Caco-2 (cell line): ENCODE data around the gene BAHD1. TPM values are rescaled to one million over a fixed set of nuclear protein-coding genes. Genes with fewer than 3 reads are reported as not detected.

ENCODE experiments used
- BruUV-seq: library from RNA; stranded (reverse); fragments of 400-500 nt; replicated peaks from 2 replicates; lab custom pipeline; 2021; lab: Mats Ljungman, UMichigan
- CTCF ChIA-PET: fragments of 300-600 bp; sonication (Branson Sonifier 250); formaldehyde crosslinking; loops from one replicate; lab custom pipeline; 2022; ENCODE audit warnings: antibody characterized with exemption; lab: Charles Lee
- POLR2A ChIA-PET: fragments of 300-600 bp; sonication (Branson Sonifier 250); formaldehyde crosslinking; loops from one replicate; lab custom pipeline; 2022; ENCODE audit warnings: antibody characterized with exemption; lab: Charles Lee
- DNase-seq, 2 experiments: peaks; one replicate each; pipeline versions ENCODE4 v3.0.0 to v3.0.0-alpha.2; 2020 to 2022
- H3K27me3 ChIP-seq: replicated peaks from 2 replicates; pipeline ENCODE4 v1.6.0; 2011; ENCODE audit warnings: low read length; ENCODE audit not compliant: control insufficient read depth, insufficient read depth
- H3K36me3 ChIP-seq: 2 replicates; pipeline ENCODE4 v1.5.1; 2011; ENCODE audit warnings: low read length; ENCODE audit not compliant: control insufficient read depth, insufficient read depth
- H3K4me1 ChIP-seq: fragments of 250-450 bp; sonication (Bioruptor Pico); 2 replicates; pipeline ENCODE4 v1.5.1; 2020; ENCODE audit warnings: mild to moderate bottlenecking
- H3K4me3 ChIP-seq: 2 replicates; pipeline ENCODE4 v1.5.1; 2011; ENCODE audit warnings: low read depth, mild to moderate bottlenecking, control low read depth, low read length
- H3K9me3 ChIP-seq: fragments of 250-450 bp; sonication (Bioruptor Pico); 2 replicates; pipeline ENCODE4 v1.5.1; 2020; ENCODE audit warnings: mild to moderate bottlenecking, moderate library complexity
- H3K27ac Mint-ChIP-seq: one replicate; pipeline ENCODE4 v1.8.0; 2022; ENCODE audit warnings: mixed read lengths; ENCODE audit not compliant: unreplicated experiment
- H3K27me3 Mint-ChIP-seq: one replicate; pipeline ENCODE4 v1.8.0; 2022; ENCODE audit warnings: mixed read lengths; ENCODE audit not compliant: insufficient read depth, unreplicated experiment
- H3K36me3 Mint-ChIP-seq: one replicate; pipeline ENCODE4 v1.8.0; 2022; ENCODE audit warnings: mild to moderate bottlenecking, mixed read lengths; ENCODE audit not compliant: insufficient read depth, unreplicated experiment
- H3K4me1 Mint-ChIP-seq: one replicate; pipeline ENCODE4 v1.8.0; 2022; ENCODE audit warnings: low read depth, mixed read lengths; ENCODE audit not compliant: unreplicated experiment
- H3K4me3 Mint-ChIP-seq: one replicate; pipeline ENCODE4 v1.8.0; 2022; ENCODE audit warnings: mild to moderate bottlenecking, moderate library complexity, mixed read lengths; ENCODE audit not compliant: unreplicated experiment
- H3K9me3 Mint-ChIP-seq: one replicate; pipeline ENCODE4 v1.8.0; 2022; ENCODE audit warnings: mixed read lengths; ENCODE audit not compliant: unreplicated experiment
- CTCF ChIP-seq, 2 experiments: fragments of 200-600 bp in 1 of 2; IDR thresholded peaks; 1 replicate in 1 of 2; 2 replicates in 1 of 2; pipeline versions ENCODE4 v1.5.1 to v1.8.0; 2011 to 2022; ENCODE audit warnings: antibody characterized with exemption in 1 of 2, control low read depth in 1 of 2, inconsistent platforms in 1 of 2, low read depth in 1 of 2, low read length in 1 of 2, mild to moderate bottlenecking in 1 of 2, moderate library complexity in 1 of 2; ENCODE audit not compliant: insufficient read depth in 1 of 2, severe bottlenecking in 1 of 2, unreplicated experiment in 1 of 2
- intact Hi-C: fragments of 100-400 bp; cut with micrococcal nuclease; formaldehyde crosslinking; loops from one replicate; pipeline ENCODE4 v1.10.0; 2022; ENCODE audit not compliant: unreplicated experiment
- total RNA-seq: library from RNA; stranded (reverse); gene quantifications from 2 replicates; pipeline ENCODE4 v1.2.3, GENCODE V29; 2022

Gene BAHD1
- total RNA-seq, 1 experiment from 2014 or later: 28.1 TPM

GRCh38 chr15:40410476-40410875 lies 30.3 kb upstream of the BAHD1 start:
- Mint-ChIP-seq H3K9me3 (no peaks in the 10 kb centered on the region), H3K4me1 (no peaks in the 10 kb centered on the region), H3K27ac (no peak overlapping the region), H3K27me3 (no peaks in the 10 kb centered on the region), H3K4me3 (no peak overlapping the region), H3K36me3 (peaks cover 47% of the 10 kb centered on the region)
- ChIA-PET POLR2A (no interaction called here), CTCF (interaction anchor here (1.6 kb wide), 1 partner anchor 87 kb away, joined by 5 read pairs; the partner anchor contains the start of gene INAFM2)
- intact Hi-C loops: no loop called here
- DNase-seq: no peak
- Histone ChIP-seq H3K27me3 (no peaks in the 10 kb centered on the region), H3K36me3 (peaks cover 2% of the 10 kb centered on the region), H3K4me1 (0 out of 2 replicates have a peak, but pooled peaks cover 5% of the 10 kb centered on the region), H3K9me3 (no peaks in the 10 kb centered on the region), H3K4me3 (no peak overlapping the region)
- BruUV-seq: no TSS peak
- TF ChIP-seq CTCF (IDR thresholded peaks at IDR 0.05; ENCODE audit: insufficient read depth in 1 of 2, low read depth in 1 of 2, low read length in 1 of 2, severe bottlenecking in 1 of 2, unreplicated experiment in 1 of 2): no peak

DNA sequence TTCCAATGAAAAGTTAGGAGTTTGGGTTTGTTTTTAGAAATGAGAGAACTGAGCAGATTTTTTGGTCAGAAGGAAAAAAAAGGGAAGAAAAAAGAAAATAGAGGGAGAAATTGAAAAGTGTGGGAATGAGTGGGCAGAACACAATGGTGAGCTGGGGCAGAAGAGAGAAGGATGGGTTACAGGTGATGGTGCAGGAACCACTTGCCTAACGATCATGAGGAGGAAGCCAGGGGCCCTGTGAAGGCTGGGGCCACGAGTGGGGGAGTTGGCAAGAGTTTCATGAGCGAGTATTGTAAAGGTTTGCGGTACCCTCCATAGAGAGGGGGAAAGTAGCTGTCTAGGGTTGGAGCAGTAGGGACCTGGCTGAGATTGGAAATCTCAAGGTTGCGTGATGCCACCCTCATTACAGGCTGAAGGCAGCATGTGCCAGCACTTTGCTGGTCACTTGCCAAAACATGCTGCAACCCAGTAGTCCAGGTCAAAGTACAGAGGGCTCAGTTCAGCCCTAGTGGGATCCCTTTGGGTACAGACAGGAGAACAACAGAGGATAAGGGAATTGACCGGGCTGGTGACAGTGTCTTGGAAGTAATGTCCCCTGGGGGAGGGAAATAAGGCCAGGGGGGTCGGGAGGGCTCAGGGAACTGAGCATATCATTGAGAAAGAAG lies 28.5 kb upstream of the BAHD1 start:
- H3K36me3 ChIP-seq: peaks cover 2% of the 10 kb centered on the region
- CTCF ChIA-PET: no interaction called here

GRCh38 chr15:40413036-40413435 lies 27.7 kb upstream of the BAHD1 start:
- Histone ChIP-seq H3K4me1 (no peaks in the 10 kb centered on the region), H3K4me3 (no peak overlapping the region), H3K27me3 (no peaks in the 10 kb centered on the region), H3K36me3 (peaks cover 2% of the 10 kb centered on the region), H3K9me3 (no peaks in the 10 kb centered on the region)
- TF ChIP-seq CTCF (IDR thresholded peaks at IDR 0.05; ENCODE audit: insufficient read depth in 1 of 2, low read depth in 1 of 2, low read length in 1 of 2, severe bottlenecking in 1 of 2, unreplicated experiment in 1 of 2): no peak
- Mint-ChIP-seq H3K4me1 (no peaks in the 10 kb centered on the region), H3K27ac (no peak overlapping the region), H3K9me3 (no peaks in the 10 kb centered on the region), H3K4me3 (no peak overlapping the region), H3K27me3 (no peaks in the 10 kb centered on the region), H3K36me3 (peaks cover 37% of the 10 kb centered on the region)
- intact Hi-C loops: no loop called here
- ChIA-PET POLR2A (no interaction called here), CTCF (no interaction called here)
- DNase-seq: no peak
- no TSS peak for BruUV-seq

More for the DNA sequence above, 28.5 kb upstream of the BAHD1 start:
- BruUV-seq: no TSS peak
- TF ChIP-seq CTCF (IDR thresholded peaks at IDR 0.05; ENCODE audit: insufficient read depth in 1 of 2, low read depth in 1 of 2, low read length in 1 of 2, severe bottlenecking in 1 of 2, unreplicated experiment in 1 of 2): no peak
- Histone ChIP-seq H3K9me3 (no peaks in the 10 kb centered on the region), H3K4me1 (no peaks in the 10 kb centered on the region), H3K27me3 (no peaks in the 10 kb centered on the region), H3K4me3 (no peak overlapping the region)
- POLR2A ChIA-PET: no interaction called here
- no peak overlapping the region for H3K4me3 Mint-ChIP-seq
- H3K9me3 Mint-ChIP-seq: no peaks in the 10 kb centered on the region
- DNase-seq: no peak
- H3K27me3 Mint-ChIP-seq: no peaks in the 10 kb centered on the region
- no peak overlapping the region for H3K27ac Mint-ChIP-seq
- no peaks in the 10 kb centered on the region for H3K4me1 Mint-ChIP-seq
- peaks cover 37% of the 10 kb centered on the region for H3K36me3 Mint-ChIP-seq
- intact Hi-C loops: no loop called here
